ENCODE results near the gene UTP11.

DNA sequence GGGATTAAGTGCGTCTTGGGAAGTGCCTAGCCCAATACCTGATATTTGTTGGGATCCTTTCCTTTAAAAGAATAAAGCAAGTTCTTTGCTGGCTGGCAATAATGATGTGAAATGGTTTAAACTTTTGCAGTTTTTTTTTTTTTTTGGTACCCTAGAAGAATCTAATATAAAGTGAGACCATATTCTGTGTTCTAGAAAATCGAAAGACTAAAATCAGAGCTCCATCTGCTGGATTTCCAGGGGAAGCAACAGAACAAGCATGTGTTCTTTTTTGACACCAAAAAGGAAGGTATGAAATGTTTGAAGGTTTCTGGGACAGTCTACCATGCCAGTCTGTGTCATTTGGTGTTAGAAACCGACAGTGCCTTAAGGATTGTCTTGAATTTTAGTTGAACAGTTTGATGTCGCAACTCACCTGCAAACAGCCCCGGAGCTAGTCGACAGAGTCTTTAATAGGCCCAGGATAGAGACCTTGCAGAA, 6.4 kb downstream of the UTP11 start:
- TF ChIP-seq, protein P1, sequence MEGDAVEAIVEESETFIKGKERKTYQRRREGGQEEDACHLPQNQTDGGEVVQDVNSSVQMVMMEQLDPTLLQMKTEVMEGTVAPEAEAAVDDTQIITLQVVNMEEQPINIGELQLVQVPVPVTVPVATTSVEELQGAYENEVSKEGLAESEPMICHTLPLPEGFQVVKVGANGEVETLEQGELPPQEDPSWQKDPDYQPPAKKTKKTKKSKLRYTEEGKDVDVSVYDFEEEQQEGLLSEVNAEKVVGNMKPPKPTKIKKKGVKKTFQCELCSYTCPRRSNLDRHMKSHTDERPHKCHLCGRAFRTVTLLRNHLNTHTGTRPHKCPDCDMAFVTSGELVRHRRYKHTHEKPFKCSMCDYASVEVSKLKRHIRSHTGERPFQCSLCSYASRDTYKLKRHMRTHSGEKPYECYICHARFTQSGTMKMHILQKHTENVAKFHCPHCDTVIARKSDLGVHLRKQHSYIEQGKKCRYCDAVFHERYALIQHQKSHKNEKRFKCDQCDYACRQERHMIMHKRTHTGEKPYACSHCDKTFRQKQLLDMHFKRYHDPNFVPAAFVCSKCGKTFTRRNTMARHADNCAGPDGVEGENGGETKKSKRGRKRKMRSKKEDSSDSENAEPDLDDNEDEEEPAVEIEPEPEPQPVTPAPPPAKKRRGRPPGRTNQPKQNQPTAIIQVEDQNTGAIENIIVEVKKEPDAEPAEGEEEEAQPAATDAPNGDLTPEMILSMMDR (IDR thresholded peaks at IDR 0.05; ENCODE audit: control extremely low read depth in 1 of 3, insufficient read depth in 1 of 3, low read depth in 1 of 3, low read length in 3 of 3) = peak in 2 of 3 experiments; percentile 39 to 41; a peak in 2 of 4 replicates
- TF ChIP-seq SP2 (IDR thresholded peaks at IDR 0.05; ENCODE audit: low read length) (no peak), SRF (IDR thresholded peaks at IDR 0.05; ENCODE audit: low read depth, low read length) (no peak), POLR2AphosphoS5 (IDR thresholded peaks at IDR 0.05; ENCODE audit: low read depth, low read length) (no peak), POLR2A (IDR thresholded peaks at IDR 0.05; ENCODE audit: control extremely low read depth in 1 of 2, low read depth in 2 of 2, low read length in 2 of 2) (no peak), TAF1 (IDR thresholded peaks at IDR 0.05; ENCODE audit: low read depth, low read length) (no peak), EP300 (IDR thresholded peaks at IDR 0.05; ENCODE audit: borderline replicate concordance in 1 of 2, low read depth in 2 of 2, low read length in 2 of 2) (no peak), PHF8 (conservative IDR thresholded peaks at IDR 0.05; ENCODE audit: low read depth, low read length) (no peak), MAFK (IDR thresholded peaks at IDR 0.05; ENCODE audit: low read depth, low read length) (no peak)
- TF ChIP-seq, protein P2, sequence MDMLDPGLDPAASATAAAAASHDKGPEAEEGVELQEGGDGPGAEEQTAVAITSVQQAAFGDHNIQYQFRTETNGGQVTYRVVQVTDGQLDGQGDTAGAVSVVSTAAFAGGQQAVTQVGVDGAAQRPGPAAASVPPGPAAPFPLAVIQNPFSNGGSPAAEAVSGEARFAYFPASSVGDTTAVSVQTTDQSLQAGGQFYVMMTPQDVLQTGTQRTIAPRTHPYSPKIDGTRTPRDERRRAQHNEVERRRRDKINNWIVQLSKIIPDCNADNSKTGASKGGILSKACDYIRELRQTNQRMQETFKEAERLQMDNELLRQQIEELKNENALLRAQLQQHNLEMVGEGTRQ (IDR thresholded peaks at IDR 0.05; ENCODE audit: low read length) = no peak
